Stomach (tissue), 4 donors: ENCODE data around the gene GDNF.

Experiments used
- POLR2AphosphoS5 ChIP-seq, 3 donors: sonication (generic); formaldehyde crosslinking; IDR thresholded peaks; one replicate each; pipeline ENCODE4 v1.6.1; 2016; ENCODE audit warnings: antibody characterized with exemption in 3 of 3
- TF ChIP-seq, protein P1 (sequence below), 7 experiments: fragments of 450-650 bp in 4 of 7; fragments of 200-600 bp in 3 of 7; sonication (generic) in 3 of 7; IDR thresholded peaks; one replicate each; pipeline ENCODE4 v1.5.1; 2016 to 2019; ENCODE audit warnings: antibody characterized with exemption in 7 of 7, control low read depth in 2 of 7, mild to moderate bottlenecking in 1 of 7

DNA sequence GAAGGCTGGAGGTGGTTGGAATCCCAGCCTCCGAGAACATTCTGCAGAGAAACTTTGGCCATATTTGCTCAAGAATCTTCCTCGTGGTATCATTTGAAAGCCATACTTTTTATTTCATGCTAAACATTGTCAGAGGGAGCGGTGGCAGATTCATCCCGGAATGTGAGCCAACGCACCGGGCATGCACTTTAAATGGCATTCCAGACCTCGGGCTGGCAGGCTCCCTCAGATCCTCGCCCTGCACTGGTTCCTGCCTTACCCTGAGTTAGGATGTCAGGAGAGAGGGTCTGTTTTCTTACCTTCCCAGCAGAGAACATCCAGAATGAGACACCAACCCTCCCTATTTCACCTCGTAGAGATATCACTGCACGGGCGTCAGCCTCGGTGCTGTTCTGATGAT lies 33.8 kb downstream of the GDNF start:
- TF ChIP-seq, protein P1, sequence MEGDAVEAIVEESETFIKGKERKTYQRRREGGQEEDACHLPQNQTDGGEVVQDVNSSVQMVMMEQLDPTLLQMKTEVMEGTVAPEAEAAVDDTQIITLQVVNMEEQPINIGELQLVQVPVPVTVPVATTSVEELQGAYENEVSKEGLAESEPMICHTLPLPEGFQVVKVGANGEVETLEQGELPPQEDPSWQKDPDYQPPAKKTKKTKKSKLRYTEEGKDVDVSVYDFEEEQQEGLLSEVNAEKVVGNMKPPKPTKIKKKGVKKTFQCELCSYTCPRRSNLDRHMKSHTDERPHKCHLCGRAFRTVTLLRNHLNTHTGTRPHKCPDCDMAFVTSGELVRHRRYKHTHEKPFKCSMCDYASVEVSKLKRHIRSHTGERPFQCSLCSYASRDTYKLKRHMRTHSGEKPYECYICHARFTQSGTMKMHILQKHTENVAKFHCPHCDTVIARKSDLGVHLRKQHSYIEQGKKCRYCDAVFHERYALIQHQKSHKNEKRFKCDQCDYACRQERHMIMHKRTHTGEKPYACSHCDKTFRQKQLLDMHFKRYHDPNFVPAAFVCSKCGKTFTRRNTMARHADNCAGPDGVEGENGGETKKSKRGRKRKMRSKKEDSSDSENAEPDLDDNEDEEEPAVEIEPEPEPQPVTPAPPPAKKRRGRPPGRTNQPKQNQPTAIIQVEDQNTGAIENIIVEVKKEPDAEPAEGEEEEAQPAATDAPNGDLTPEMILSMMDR (IDR thresholded peaks at IDR 0.05) = no peak
- TF ChIP-seq POLR2AphosphoS5 (IDR thresholded peaks at IDR 0.05) = no peak
